Measurements from ENCODE around the gene UBE2V1.

DNA sequence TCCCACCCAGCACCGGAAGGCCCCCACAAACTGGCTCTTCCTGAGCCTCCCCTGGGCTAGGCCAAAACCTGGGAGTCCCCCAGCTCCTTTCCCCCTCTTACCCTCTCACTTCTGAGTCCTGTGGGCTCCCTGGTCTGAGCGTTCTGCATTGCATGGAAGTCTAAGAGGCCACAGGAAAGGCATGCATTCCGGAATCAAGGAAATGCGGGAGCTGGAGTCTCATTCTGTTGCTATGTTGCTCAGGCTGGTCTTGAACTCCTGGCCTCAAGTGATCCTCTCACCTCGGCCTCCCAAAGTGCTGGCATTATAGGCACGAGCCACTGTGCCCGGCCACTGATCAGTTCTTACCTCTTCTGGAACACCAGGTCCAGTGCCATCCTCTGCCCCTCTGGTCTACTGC is 45.9 kb downstream of the UBE2V1 start:
- no peak for TF ChIP-seq ZFP36L2 (CRISPR knock-in tag; IDR thresholded peaks at IDR 0.05)
- no peak for TF ChIP-seq NBN (conservative IDR thresholded peaks at IDR 0.05)
- TF ChIP-seq FOXM1 (CRISPR knock-in tag; IDR thresholded peaks at IDR 0.05) = no peak
- TF ChIP-seq, protein P1, sequence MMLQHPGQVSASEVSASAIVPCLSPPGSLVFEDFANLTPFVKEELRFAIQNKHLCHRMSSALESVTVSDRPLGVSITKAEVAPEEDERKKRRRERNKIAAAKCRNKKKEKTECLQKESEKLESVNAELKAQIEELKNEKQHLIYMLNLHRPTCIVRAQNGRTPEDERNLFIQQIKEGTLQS (CRISPR knock-in tag; IDR thresholded peaks at IDR 0.05) = no peak
- no peak for TF ChIP-seq CBFB (CRISPR knock-in tag; IDR thresholded peaks at IDR 0.05)
- no peak for TF ChIP-seq CBX1 (IDR thresholded peaks at IDR 0.05; ENCODE audit: low read depth)
- TF ChIP-seq CTCF (CRISPR knock-in tag; IDR thresholded peaks at IDR 0.05) = no peak
- no peak for TF ChIP-seq E2F2 (CRISPR knock-in tag; IDR thresholded peaks at IDR 0.05; ENCODE audit: borderline replicate concordance)
